Tibial nerve (tissue), 4 donors: Measurements from ENCODE around the gene CLDN9. TPM values are rescaled to one million over a fixed set of nuclear protein-coding genes. Genes with fewer than 3 reads are reported as not detected.

Experiments used
- DNase-seq, 2 donors: peaks; one replicate each; pipeline ENCODE4 v3.0.0-alpha.2; 2019; ENCODE audit warnings: low spot score in 2 of 2
- H3K27ac ChIP-seq, 4 donors: fragments of 200-600 bp; sonication (generic) in 3 of 4; one replicate each; pipeline ENCODE4 v1.5.1; 2017 to 2019; ENCODE audit warnings: mild to moderate bottlenecking in 1 of 4
- H3K27me3 ChIP-seq, 2 donors: fragments of 200-600 bp; sonication (generic) in 1 of 2; one replicate each; pipeline versions ENCODE4 v1.5.1 to v1.6.0; 2017 to 2019
- H3K36me3 ChIP-seq, 3 donors: fragments of 200-600 bp; sonication (generic); one replicate each; pipeline ENCODE4 v1.5.1; 2018 to 2019
- H3K4me1 ChIP-seq, 4 donors: fragments of 200-600 bp; sonication (generic) in 3 of 4; one replicate each; pipeline ENCODE4 v1.5.1; 2017 to 2019
- H3K4me3 ChIP-seq, 4 donors: fragments of 200-600 bp; sonication (generic) in 3 of 4; one replicate each; pipeline ENCODE4 v1.5.1; 2017 to 2019; ENCODE audit warnings: mild to moderate bottlenecking in 1 of 4, moderate library complexity in 1 of 4
- H3K9me3 ChIP-seq, 4 donors: fragments of 200-600 bp; sonication (generic) in 3 of 4; one replicate each; pipeline ENCODE4 v1.5.1; 2017 to 2019
- EP300 ChIP-seq, 2 donors: sonication (generic); formaldehyde crosslinking; IDR thresholded peaks; one replicate each; pipeline ENCODE4 v1.6.1; 2017; ENCODE audit warnings: antibody characterized with exemption in 2 of 2, mild to moderate bottlenecking in 1 of 2
- POLR2A ChIP-seq, 2 donors: fragments of 450-650 bp; IDR thresholded peaks; one replicate each; pipeline ENCODE4 v1.6.1; 2017; ENCODE audit warnings: antibody characterized with exemption in 2 of 2, mild to moderate bottlenecking in 2 of 2, moderate library complexity in 2 of 2
- WGBS, 2 donors: methylation state at CpG; one replicate each; pipeline ENCODE4 v1.1.5; 2018; 5-methylcytosine and 5-hydroxymethylcytosine counted together
- total RNA-seq, 4 donors: library from RNA; depleted of rRNA; stranded (reverse); fragments of >200 nt; gene quantifications; one replicate each; pipeline ENCODE4 v1.1.0, GENCODE V29; 2016
- TF ChIP-seq, protein P1 (sequence below), 5 experiments: fragments of 200-600 bp in 3 of 5; fragments of 450-650 bp in 2 of 5; sonication (generic) in 3 of 5; IDR thresholded peaks; one replicate each; pipeline ENCODE4 v1.5.1; 2016 to 2019; ENCODE audit warnings: antibody characterized with exemption in 5 of 5, mild to moderate bottlenecking in 3 of 5, moderate library complexity in 2 of 5

CLDN9 gene
- total RNA-seq, 4 donors from 2014 or later = 0.30 TPM; not detected in 3

DNA sequence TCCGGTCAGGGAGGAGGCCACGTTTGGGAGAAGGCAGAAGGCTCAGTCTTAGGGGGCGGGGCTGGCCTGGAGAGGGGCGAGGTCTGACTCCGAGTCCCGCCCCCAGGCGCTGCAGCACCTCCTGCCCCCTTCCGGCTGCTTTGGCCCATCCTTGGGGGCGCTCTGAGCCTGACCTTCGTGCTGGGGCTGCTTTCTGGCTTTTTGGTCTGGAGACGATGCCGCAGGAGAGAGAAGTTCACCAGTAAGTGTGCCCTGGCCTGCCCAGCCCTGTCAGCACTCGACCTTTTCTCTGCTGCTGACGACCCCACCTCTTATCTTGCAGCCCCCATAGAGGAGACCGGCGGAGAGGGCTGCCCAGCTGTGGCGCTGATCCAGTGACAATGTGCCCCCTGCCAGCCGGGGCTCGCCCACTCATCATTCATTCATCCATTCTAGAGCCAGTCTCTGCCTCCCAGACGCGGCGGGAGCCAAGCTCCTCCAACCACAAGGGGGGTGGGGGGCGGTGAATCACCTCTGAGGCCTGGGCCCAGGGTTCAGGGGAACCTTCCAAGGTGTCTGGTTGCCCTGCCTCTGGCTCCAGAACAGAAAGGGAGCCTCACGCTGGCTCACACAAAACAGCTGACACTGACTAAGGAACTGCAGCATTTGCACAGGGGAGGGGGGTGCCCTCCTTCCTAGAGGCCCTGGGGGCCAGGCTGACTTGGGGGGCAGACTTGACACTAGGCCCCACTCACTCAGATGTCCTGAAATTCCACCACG is 8.9 kb downstream of the CLDN9 start:
- Histone ChIP-seq H3K27me3 (peaks cover 0 to 23% of the 10 kb centered on the region in 2 donors), H3K4me1 (peaks cover 0 to 67% (median 31%) of the 10 kb centered on the region in 4 donors), H3K36me3 (peaks cover 0 to 14% (median 5%) of the 10 kb centered on the region in 3 donors), H3K9me3 (no peaks in the 10 kb centered on the region), H3K27ac (peak overlapping the region; percentile 78 to 99 (median 95)), H3K4me3 (peak overlapping the region; percentile 42 to 65 (median 63))
- TF ChIP-seq, protein P1, sequence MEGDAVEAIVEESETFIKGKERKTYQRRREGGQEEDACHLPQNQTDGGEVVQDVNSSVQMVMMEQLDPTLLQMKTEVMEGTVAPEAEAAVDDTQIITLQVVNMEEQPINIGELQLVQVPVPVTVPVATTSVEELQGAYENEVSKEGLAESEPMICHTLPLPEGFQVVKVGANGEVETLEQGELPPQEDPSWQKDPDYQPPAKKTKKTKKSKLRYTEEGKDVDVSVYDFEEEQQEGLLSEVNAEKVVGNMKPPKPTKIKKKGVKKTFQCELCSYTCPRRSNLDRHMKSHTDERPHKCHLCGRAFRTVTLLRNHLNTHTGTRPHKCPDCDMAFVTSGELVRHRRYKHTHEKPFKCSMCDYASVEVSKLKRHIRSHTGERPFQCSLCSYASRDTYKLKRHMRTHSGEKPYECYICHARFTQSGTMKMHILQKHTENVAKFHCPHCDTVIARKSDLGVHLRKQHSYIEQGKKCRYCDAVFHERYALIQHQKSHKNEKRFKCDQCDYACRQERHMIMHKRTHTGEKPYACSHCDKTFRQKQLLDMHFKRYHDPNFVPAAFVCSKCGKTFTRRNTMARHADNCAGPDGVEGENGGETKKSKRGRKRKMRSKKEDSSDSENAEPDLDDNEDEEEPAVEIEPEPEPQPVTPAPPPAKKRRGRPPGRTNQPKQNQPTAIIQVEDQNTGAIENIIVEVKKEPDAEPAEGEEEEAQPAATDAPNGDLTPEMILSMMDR (IDR thresholded peaks at IDR 0.05) = peak in 3 of 5 experiments; percentile 16 to 21 (median 17)
- TF ChIP-seq POLR2A (IDR thresholded peaks at IDR 0.05) = no peak
- WGBS, 2 donors = 6% methylated on average over 22 to 24 of the region's 25 CpGs
- peak; percentile 56 to 66 for DNase-seq

DNA sequence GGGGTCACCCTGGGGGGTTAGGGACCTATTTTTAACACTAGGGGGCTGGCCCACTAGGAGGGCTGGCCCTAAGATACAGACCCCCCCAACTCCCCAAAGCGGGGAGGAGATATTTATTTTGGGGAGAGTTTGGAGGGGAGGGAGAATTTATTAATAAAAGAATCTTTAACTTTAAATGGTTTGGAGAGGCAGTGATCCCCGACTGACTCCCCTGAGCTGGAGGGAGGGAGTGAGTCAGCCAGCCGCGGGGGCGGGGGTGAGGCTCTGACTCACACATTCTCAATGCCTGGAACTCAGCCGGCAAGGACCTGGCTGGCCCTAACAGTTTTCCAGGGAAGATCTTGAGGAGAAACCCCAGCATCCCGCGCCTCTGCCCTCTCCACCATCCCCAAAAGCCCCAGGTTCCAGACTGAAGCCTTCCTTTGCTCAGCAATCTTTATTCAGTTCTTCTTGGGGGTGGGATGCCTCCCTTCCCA is 9.5 kb downstream of the CLDN9 start:
- Histone ChIP-seq H3K9me3 (no peaks in the 10 kb centered on the region), H3K36me3 (peaks cover 0 to 20% (median 5%) of the 10 kb centered on the region in 3 donors), H3K4me3 (peak overlapping the region in 3 of 4 donors; percentile 42 to 65 (median 62)), H3K27ac (peak overlapping the region; percentile 78 to 99 (median 95)), H3K4me1 (peaks cover 0 to 67% (median 31%) of the 10 kb centered on the region in 4 donors), H3K27me3 (peaks cover 0 to 20% of the 10 kb centered on the region in 2 donors)
- DNase-seq = peak; percentile 84 to 87
- no peak for TF ChIP-seq POLR2A (IDR thresholded peaks at IDR 0.05)
- peak in 1 of 2 donors; percentile 81 for TF ChIP-seq EP300 (IDR thresholded peaks at IDR 0.05)
- WGBS, 2 donors = 2 to 9% methylated on average over 8 of the region's 8 CpGs

DNA sequence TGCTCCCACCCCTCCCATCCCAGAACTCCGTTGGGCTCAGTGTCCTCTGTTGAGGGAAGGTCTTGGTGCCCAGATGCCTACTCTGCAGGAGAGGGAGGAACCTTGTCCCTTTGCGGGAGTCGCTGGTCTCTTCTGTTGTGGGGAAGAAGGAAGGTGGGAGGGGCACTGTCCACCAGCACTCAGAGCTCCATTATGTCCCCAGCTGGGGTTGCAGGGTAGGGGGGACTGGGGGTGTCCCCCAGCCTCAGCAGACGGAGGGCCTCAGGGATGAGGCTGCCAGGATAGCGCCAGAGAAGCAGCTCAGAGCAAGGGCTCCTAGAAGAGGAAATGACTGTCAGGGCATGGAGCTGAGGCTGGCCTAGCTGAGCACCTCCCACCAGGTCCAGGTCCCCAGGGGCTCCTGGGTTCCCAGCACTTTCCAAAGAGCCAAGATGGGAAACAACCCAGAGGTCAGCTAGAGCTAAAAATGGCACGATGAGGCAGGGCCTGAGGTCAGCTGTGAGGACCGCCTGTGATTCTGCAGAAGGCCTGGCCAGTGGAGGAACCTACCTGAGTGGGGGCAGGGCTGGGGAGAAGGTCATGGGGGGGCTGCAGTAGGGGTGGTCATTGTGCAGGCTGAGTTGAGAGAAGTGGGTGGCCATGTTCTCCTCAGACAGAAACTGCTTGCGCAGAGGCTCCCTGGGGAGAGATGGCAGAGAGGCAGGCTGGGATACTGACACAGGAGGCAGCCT is 10.1 kb downstream of the CLDN9 start:
- peaks cover 0 to 14% of the 10 kb centered on the region in 2 donors for H3K27me3 ChIP-seq
- H3K36me3 ChIP-seq = peaks cover 0 to 22% (median 5%) of the 10 kb centered on the region in 3 donors
- H3K4me3 ChIP-seq = peak overlapping the region; percentile 62 to 68 (median 65)
- no peak for DNase-seq
- H3K9me3 ChIP-seq = no peaks in the 10 kb centered on the region
- H3K27ac ChIP-seq = peak overlapping the region; percentile 78 to 99 (median 95)
- 14 to 17% methylated on average over 8 of the region's 8 CpGs for WGBS, 2 donors
- TF ChIP-seq POLR2A (IDR thresholded peaks at IDR 0.05) (no peak), EP300 (IDR thresholded peaks at IDR 0.05) (no peak)
- TF ChIP-seq, protein P1 (IDR thresholded peaks at IDR 0.05) = no peak
- peaks cover 0 to 64% (median 31%) of the 10 kb centered on the region in 4 donors for H3K4me1 ChIP-seq

DNA sequence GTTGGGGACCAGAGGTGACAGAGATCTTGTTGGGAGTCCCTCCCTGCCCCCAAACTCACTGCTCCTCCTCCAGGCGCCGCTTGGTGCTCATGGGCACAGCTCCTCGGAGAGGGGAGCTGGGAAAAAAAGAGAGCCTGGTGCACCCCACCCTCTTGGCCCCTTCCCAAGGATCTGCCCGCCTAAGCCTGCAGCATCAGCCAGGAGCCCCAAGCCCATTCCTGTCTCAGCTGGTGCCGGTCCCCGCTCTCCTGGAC is 10.6 kb downstream of the CLDN9 start:
- TF ChIP-seq POLR2A (IDR thresholded peaks at IDR 0.05) (no peak), EP300 (IDR thresholded peaks at IDR 0.05) (no peak)
- TF ChIP-seq, protein P1 (IDR thresholded peaks at IDR 0.05) = no peak
- H3K9me3 ChIP-seq = no peaks in the 10 kb centered on the region
- peak overlapping the region; percentile 62 to 68 (median 65) for H3K4me3 ChIP-seq
- peak overlapping the region; percentile 75 to 99 (median 95) for H3K27ac ChIP-seq
- WGBS, 2 donors = 2 to 8% methylated on average over 6 of the region's 6 CpGs
- peaks cover 0 to 22% (median 5%) of the 10 kb centered on the region in 3 donors for H3K36me3 ChIP-seq
- DNase-seq = no peak
- H3K4me1 ChIP-seq = peaks cover 0 to 64% (median 35%) of the 10 kb centered on the region in 4 donors
- peaks cover 0 to 9% of the 10 kb centered on the region in 2 donors for H3K27me3 ChIP-seq

DNA sequence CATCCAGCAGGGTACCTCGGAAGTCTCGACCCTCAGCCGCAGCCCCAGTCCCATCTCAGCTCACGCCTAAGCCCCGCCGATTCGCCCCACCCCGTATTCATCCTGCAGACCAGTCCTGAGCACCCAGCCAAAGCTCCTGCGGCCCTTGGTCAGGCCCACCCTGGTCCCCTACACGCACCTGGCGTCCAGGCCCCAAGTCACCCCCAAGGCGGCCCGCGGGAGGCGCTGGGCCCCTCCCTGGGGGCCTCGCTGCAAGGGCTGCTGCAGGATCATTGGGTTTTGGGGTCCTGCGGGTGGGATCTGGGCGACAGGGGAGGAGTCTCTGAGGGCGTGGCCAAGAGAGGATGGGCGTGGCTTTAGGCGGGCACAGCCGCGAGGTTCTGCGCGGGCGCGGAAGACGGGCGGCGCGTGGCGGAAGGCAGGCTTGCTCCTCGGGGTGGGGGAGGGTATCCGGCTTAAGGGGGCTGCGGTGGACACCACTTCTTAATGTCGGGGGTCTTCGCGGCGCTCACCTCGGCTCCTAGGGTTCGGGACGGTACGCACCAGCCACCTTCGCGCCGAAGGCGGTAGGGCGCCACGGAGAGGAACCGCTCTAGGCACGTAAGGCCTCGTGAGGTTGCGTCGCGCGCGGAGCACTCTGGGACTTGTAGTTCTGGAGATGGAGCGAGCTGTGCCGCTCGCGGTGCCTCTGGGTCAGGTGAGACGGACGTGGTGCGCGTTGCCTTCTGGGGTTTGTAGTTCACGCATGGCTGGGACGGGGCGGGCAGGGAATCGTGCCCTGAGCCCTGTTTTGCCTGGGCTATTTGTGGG is 11.2 kb downstream of the CLDN9 start, which contains the start of the genes HCFC1R1 and THOC6:
Gene HCFC1R1, minus strand, starts transcription at position 274 of the 810 bp plus-strand sequence. Its CDS starts 1 bp downstream, at position 273.
Gene THOC6, plus strand, starts transcription at position 367 of the 810 bp plus-strand sequence. Its CDS starts 292 bp downstream, at position 659.
- Histone ChIP-seq H3K36me3 (peaks cover 0 to 22% (median 5%) of the 10 kb centered on the region in 3 donors), H3K27me3 (peaks cover 0 to 8% of the 10 kb centered on the region in 2 donors), H3K9me3 (no peaks in the 10 kb centered on the region), H3K4me3 (peak within 1 kb of the TSS; percentile 62 to 68 (median 65)), H3K27ac (peak within 1 kb of the TSS; percentile 78 to 99 (median 95)), H3K4me1 (peaks cover 0 to 68% (median 41%) of the 10 kb centered on the region in 4 donors)
- DNase-seq = peak; percentile 92 to 95
- TF ChIP-seq, protein P1 (IDR thresholded peaks at IDR 0.05) = peak in 1 of 5 experiments; percentile 29
- TF ChIP-seq POLR2A (IDR thresholded peaks at IDR 0.05) (peak in 1 of 2 donors; percentile 66), EP300 (IDR thresholded peaks at IDR 0.05) (peak; percentile 87 to 90)
- 0 to 1% methylated on average over 47 to 49 of the region's 69 CpGs for WGBS, 2 donors
